Small intestine (tissue), 7 donors: Measurements from ENCODE around the gene WWTR1. TPM values are rescaled to one million over a fixed set of nuclear protein-coding genes. Genes with fewer than 3 reads are reported as not detected.

Experiments
- DNase-seq, 2 donors: peaks; one replicate each; pipeline versions ENCODE4 v3.0.0 to v3.0.0-alpha.2; 2013
- FAIRE-seq: peaks from 2 replicates; lab custom pipeline; 2012; peaks lifted over from hg19 to GRCh38; lab: Jason Lieb, UNC
- H3K27ac ChIP-seq, 3 donors: one replicate each; pipeline ENCODE4 v1.5.1; 2013; ENCODE audit warnings: low read length in 2 of 3, mild to moderate bottlenecking in 2 of 3, control low read depth in 1 of 3, inconsistent platforms in 1 of 3, low read depth in 1 of 3, moderate library complexity in 1 of 3
- H3K27me3 ChIP-seq, 3 donors: one replicate each; pipeline ENCODE4 v1.6.1; 2013; ENCODE audit warnings: low read length in 3 of 3, inconsistent platforms in 1 of 3; ENCODE audit not compliant: control insufficient read depth in 3 of 3, insufficient read depth in 3 of 3
- H3K36me3 ChIP-seq, 3 donors: one replicate each; pipeline ENCODE4 v1.6.1; 2013; ENCODE audit warnings: low read length in 3 of 3, inconsistent platforms in 1 of 3, low read depth in 1 of 3, mild to moderate bottlenecking in 1 of 3, moderate library complexity in 1 of 3; ENCODE audit not compliant: control insufficient read depth in 3 of 3, insufficient read depth in 2 of 3
- H3K4me1 ChIP-seq, 3 donors: one replicate each; pipeline ENCODE4 v1.6.1; 2013; ENCODE audit warnings: low read length in 2 of 3, inconsistent platforms in 1 of 3, low read depth in 1 of 3, mild to moderate bottlenecking in 1 of 3, moderate library complexity in 1 of 3; ENCODE audit not compliant: control insufficient read depth in 3 of 3, insufficient read depth in 2 of 3
- H3K4me3 ChIP-seq, 3 donors: one replicate each; pipeline ENCODE4 v1.5.1; 2013; ENCODE audit warnings: low read length in 3 of 3, control low read depth in 1 of 3, inconsistent platforms in 1 of 3, low read depth in 1 of 3, mild to moderate bottlenecking in 1 of 3, moderate library complexity in 1 of 3
- H3K9me3 ChIP-seq, 2 donors: one replicate each; pipeline ENCODE4 v1.6.1; 2013; ENCODE audit warnings: low read depth in 1 of 2, low read length in 1 of 2; ENCODE audit not compliant: control insufficient read depth in 2 of 2, insufficient read depth in 1 of 2
- WGBS, 3 donors: extraction: QIAGEN DNeasy Blood & Tissue Kit; methylation state at CpG; one replicate each; pipeline ENCODE4 v1.1.7; 2013; 5-methylcytosine and 5-hydroxymethylcytosine counted together
- polyA plus RNA-seq, 4 donors: library from polyadenylated mRNA; stranded (reverse) in 3 of 4; unstranded in 1 of 4; fragments of 200-250 nt in 3 of 4; fragments of 120-200 nt in 1 of 4; gene quantifications; one replicate each; pipeline versions ENCODE4 v1.2.1 to v1.2.3, GENCODE V29; 2013
- donor health status: healthy with polysubstance abuse.
- donor health status: control.
- donor health status: control.
- donor health status: Bipolar disorder and iron deficiency.
- donor health status: healthy.

The WWTR1 gene
- polyA plus RNA-seq, 4 donors = 2.0 to 27.3 (median 15.0) TPM

- H3K27ac ChIP-seq = no peak overlapping the region
- no peak for FAIRE-seq
- H3K4me1 ChIP-seq = peaks cover 0 to 4% (median 0%) of the 10 kb centered on the region in 3 donors
- WGBS, 3 donors = 90 to 96% (median 94%) methylated on average over 8 of the region's 8 CpGs
- H3K36me3 ChIP-seq = peaks cover 0 to 4% (median 0%) of the 10 kb centered on the region in 3 donors
- H3K9me3 ChIP-seq = no peaks in the 10 kb centered on the region
- no peak for DNase-seq
- H3K4me3 ChIP-seq = no peak overlapping the region
- no peaks in the 10 kb centered on the region for H3K27me3 ChIP-seq
These were observed 87.8 kb downstream of the WWTR1 start for GRCh38 chr3:149570016-149570415.

GRCh38 chr3:149567381-149567780 is 90.4 kb downstream of the WWTR1 start:
- Histone ChIP-seq H3K4me1 (no peaks in the 10 kb centered on the region), H3K27me3 (no peaks in the 10 kb centered on the region), H3K9me3 (no peaks in the 10 kb centered on the region), H3K4me3 (no peak overlapping the region), H3K27ac (no peak overlapping the region), H3K36me3 (no peaks in the 10 kb centered on the region)
- 35 to 54% (median 53%) methylated on average over 2 of the region's 2 CpGs for WGBS, 3 donors
- FAIRE-seq (no peak), DNase-seq (no peak)

- H3K27me3 ChIP-seq = no peaks in the 10 kb centered on the region
- no peak overlapping the region for H3K27ac ChIP-seq
- 70 to 83% (median 80%) methylated on average over 6 of the region's 6 CpGs for WGBS, 3 donors
- H3K4me3 ChIP-seq = no peak overlapping the region
- no peak for DNase-seq
- no peak for FAIRE-seq
- no peaks in the 10 kb centered on the region for H3K4me1 ChIP-seq
- H3K36me3 ChIP-seq = no peaks in the 10 kb centered on the region
- no peaks in the 10 kb centered on the region for H3K9me3 ChIP-seq
These were observed 91.4 kb downstream of the WWTR1 start for GRCh38 chr3:149566292-149566975.

- Histone ChIP-seq H3K27me3 (no peaks in the 10 kb centered on the region), H3K9me3 (no peaks in the 10 kb centered on the region), H3K4me3 (no peak overlapping the region), H3K36me3 (no peaks in the 10 kb centered on the region), H3K4me1 (no peaks in the 10 kb centered on the region), H3K27ac (no peak overlapping the region)
- FAIRE-seq = no peak
- WGBS, 3 donors = 91 to 94% (median 91%) methylated on average over 2 of the region's 2 CpGs
- DNase-seq = no peak
These were observed 93.7 kb downstream of the WWTR1 start for GRCh38 chr3:149564079-149564478.

DNA sequence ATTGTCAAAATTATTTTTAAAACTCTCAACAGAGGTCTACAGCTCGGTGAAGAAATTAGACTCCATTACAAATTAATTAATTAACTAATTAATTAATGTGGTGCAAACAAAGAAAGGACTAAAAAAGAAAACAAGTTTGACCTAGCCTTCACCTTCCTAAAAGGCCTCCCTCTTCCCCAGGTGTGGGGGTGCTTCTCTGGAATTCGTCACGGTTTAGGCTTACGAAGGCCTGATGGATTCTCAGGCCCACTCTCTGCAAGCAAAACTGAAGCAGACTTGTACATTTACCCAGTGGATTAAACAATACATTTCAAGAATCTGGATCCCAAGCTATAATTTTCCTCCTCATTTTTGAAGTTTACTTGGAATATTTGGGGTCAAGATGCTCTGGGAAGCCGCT is 94.7 kb downstream of the WWTR1 start:
- Histone ChIP-seq H3K9me3 (no peaks in the 10 kb centered on the region), H3K4me3 (no peak overlapping the region), H3K36me3 (no peaks in the 10 kb centered on the region), H3K4me1 (no peaks in the 10 kb centered on the region), H3K27ac (no peak overlapping the region), H3K27me3 (no peaks in the 10 kb centered on the region)
- DNase-seq (no peak), FAIRE-seq (no peak)
- 94 to 99% (median 96%) methylated on average over 5 of the region's 5 CpGs for WGBS, 3 donors

- Histone ChIP-seq H3K27ac (no peak overlapping the region), H3K36me3 (no peaks in the 10 kb centered on the region), H3K4me1 (no peaks in the 10 kb centered on the region), H3K27me3 (no peaks in the 10 kb centered on the region), H3K4me3 (no peak overlapping the region), H3K9me3 (no peaks in the 10 kb centered on the region)
- WGBS, 3 donors = 79 to 96% (median 89%) methylated on average over 4 of the region's 4 CpGs
- FAIRE-seq (no peak), DNase-seq (no peak)
These were observed 97.2 kb downstream of the WWTR1 start for GRCh38 chr3:149560617-149561016.

DNA sequence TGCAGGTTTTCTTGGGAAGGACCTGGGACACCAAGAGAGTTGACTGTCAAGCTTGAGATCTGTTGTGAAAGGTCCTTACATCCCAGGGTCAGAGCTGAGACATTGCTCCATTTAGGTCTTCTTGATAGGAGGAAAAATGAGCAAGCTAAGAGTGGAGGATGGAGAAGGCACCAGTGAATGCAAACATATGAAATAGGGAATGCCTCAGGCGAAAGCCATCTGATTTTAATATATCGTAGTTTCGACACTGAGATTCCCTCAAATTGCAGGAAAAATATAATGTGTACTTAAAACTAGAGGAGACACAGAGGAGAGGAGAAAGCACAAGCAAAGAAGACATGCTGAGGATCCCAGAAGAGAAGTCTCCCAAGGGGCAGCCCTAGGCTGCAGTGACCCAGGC is 97.8 kb downstream of the WWTR1 start:
- no peaks in the 10 kb centered on the region for H3K36me3 ChIP-seq
- H3K4me3 ChIP-seq = no peak overlapping the region
- WGBS, 3 donors = 95 to 97% (median 96%) methylated on average over 3 of the region's 3 CpGs
- no peaks in the 10 kb centered on the region for H3K4me1 ChIP-seq
- no peaks in the 10 kb centered on the region for H3K9me3 ChIP-seq
- H3K27me3 ChIP-seq = no peaks in the 10 kb centered on the region
- FAIRE-seq (no peak), DNase-seq (no peak)
- H3K27ac ChIP-seq = no peak overlapping the region

DNA sequence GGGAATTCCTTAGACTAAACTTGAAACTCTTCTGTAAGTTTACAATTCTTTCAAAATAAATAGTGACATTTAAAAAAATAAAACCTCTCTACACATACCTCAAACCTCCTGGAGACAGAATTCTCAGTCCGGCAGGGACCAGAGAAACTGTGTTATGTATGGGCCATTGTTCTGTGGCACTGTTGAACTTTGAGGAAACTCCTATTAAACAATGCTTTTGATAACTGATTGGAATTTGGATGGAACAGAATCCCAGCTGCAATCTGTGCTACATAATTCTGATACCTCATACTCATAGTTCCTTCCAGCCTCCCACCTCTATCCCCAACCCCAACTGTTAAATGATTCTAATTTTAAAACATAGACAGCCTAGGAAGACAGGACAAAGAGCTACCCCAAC is 98.3 kb downstream of the WWTR1 start:
- FAIRE-seq (no peak), DNase-seq (no peak)
- WGBS, 3 donors = 65 to 81% (median 69%) methylated on average over 1 of the region's 1 CpG
- Histone ChIP-seq H3K27ac (no peak overlapping the region), H3K4me1 (no peaks in the 10 kb centered on the region), H3K27me3 (no peaks in the 10 kb centered on the region), H3K4me3 (no peak overlapping the region), H3K36me3 (no peaks in the 10 kb centered on the region), H3K9me3 (no peaks in the 10 kb centered on the region)

DNA sequence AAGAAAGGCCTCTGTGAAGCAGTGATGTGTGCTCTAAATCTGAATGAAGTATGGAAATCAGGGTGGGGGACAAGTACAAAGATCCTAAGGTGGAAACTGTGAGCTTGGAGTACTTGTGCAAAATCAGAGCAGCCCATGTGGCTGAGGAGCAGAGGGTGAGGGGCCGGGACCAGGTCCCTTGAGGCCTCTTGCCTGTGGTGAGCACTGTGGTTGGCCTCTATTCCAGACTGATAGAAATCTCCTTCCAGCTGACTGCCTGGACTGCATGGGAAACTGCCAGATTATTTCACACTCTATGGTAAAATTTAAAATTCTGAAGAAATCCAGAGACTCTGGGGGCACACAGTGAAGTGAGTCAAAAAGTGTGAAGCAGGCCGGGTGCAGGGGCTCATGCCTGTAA is 101.9 kb downstream of the WWTR1 start:
- FAIRE-seq = no peak
- no peak for DNase-seq
- peak overlapping the region in 1 of 3 donors; percentile 43 for H3K27ac ChIP-seq

More for the DNA sequence above, 101.9 kb downstream of the WWTR1 start:
- Histone ChIP-seq H3K9me3 (no peaks in the 10 kb centered on the region), H3K36me3 (no peaks in the 10 kb centered on the region), H3K4me1 (peaks cover 0 to 4% (median 0%) of the 10 kb centered on the region in 3 donors), H3K27me3 (no peaks in the 10 kb centered on the region), H3K4me3 (no peak overlapping the region)
- 76 to 92% (median 85%) methylated on average over 2 of the region's 2 CpGs for WGBS, 3 donors
